CD4-positive, alpha-beta T cell treated with Interleukin-1 beta for 1 hour (primary cell): ENCODE data around the gene SLCO1C1.
"Not testable (repeated sequence)": the region's sequence is repeated elsewhere in the genome, so short reads cannot be mapped to it uniquely, and the experiment has no call there.

Experiments
- DNase-seq, 2 donors: peaks; one replicate each; pipeline ENCODE4 v3.0.0-alpha.2; 2020 to 2022

Gene SLCO1C1, protein sequence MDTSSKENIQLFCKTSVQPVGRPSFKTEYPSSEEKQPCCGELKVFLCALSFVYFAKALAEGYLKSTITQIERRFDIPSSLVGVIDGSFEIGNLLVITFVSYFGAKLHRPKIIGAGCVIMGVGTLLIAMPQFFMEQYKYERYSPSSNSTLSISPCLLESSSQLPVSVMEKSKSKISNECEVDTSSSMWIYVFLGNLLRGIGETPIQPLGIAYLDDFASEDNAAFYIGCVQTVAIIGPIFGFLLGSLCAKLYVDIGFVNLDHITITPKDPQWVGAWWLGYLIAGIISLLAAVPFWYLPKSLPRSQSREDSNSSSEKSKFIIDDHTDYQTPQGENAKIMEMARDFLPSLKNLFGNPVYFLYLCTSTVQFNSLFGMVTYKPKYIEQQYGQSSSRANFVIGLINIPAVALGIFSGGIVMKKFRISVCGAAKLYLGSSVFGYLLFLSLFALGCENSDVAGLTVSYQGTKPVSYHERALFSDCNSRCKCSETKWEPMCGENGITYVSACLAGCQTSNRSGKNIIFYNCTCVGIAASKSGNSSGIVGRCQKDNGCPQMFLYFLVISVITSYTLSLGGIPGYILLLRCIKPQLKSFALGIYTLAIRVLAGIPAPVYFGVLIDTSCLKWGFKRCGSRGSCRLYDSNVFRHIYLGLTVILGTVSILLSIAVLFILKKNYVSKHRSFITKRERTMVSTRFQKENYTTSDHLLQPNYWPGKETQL

DNA sequence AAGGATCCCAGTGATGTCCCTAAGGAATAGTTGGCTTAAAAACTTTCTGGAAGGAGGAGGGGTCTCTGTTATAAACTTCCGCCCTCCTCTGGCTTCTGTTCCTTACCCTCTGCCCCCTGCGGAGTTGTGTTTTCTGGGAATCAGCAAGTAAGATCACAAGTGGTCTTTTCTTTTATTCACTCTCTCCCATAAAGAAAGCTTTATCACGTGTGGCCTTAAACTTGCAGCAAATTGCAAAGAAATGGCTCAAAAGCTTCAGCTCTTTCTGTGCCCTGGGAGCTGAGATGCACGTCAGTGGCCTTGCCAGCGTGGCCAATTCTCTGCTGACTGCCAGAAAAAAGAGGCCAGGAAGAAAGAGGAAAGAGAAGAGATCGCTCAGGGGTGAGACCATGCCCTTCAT lies at the start of gene SLCO1C1:
Gene SLCO1C1, plus strand, starts transcription at position 101 of the 400 bp plus-strand sequence. CDS start 4,245 bp downstream, outside the sequence.
- DNase-seq = no peak

DNA sequence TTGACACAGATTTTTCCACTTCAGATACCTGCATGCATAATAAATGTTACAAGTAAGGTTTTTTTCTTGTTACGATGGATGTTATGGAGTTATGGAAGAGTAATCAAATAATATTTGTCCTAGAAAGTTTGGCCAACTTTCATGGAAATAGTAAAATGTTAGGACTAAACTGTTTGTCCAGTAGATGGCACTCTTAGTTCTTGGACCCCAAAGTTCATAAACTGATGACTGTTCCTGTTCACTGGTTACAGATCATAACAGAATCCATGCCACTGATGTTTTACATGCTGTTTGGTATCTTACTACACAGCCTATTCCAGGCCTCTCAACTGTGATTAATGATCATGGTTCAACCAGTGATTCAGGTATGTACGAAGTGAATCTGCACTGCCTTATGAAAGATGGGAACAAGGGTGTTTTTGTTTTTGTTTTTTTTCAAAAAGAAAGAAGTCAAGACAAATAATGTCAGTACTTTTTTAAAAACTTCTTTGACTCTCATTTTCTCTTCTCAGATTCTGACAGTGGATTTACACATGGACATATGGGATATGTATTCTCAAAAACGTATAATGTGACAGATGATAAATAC lies 48.8 kb upstream of the SLCO1C1 start:
- DNase-seq = no peak

DNA sequence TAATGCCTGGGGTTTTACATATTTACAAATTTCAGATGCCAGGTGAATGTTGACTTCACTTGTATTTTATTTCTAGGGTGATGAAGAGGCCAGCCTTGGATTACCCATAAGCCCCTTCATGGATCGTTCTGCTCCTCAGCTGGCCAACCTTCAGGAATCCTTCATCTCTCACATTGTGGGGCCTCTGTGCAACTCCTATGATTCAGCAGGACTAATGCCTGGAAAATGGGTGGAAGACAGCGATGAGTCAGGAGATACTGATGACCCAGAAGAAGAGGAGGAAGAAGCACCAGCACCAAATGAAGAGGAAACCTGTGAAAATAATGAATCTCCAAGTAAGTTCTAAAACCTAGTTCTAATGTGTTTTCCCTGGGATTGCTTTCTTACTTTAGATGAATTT lies 41.3 kb upstream of the SLCO1C1 start:
- no peak for DNase-seq

DNA sequence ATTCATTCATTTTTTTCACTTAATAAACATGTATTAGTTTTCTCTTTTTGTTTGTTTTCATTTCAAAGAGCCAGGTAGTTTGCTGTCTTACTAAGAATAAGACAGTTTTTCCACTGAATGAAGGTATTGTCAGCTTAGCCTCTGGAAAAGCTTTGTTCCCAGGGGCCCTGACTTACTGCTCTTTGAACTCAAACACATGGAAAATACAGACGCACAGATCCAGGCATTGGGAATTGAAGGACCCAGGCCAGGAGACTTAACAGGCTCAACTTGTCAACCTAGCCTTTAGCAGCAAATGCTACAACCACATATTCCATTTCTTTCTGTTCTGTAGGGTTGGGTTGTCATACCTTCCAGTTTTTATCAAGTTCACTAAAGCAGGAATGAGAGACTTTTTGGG lies 38.5 kb upstream of the SLCO1C1 start:
- DNase-seq = no peak

DNA sequence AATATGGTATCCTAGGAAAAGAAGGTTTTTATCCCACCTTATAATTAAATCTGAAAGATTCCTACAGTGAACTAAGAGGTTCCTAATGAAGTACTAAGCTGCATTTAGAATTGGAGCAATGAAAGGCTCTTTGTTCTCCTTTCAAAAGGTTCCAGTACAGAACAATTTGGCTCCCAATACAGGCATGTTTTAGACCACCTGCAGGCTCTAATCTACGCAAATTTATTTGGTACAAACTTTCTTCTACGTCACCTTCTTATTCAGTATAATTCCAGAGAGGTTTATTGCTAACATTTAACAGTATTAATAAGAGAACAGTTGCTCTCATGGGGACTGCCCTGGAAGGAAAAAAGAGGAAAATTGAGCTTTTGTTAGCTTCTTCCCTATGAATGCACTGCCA lies 37.6 kb upstream of the SLCO1C1 start:
- DNase-seq = no peak

DNA sequence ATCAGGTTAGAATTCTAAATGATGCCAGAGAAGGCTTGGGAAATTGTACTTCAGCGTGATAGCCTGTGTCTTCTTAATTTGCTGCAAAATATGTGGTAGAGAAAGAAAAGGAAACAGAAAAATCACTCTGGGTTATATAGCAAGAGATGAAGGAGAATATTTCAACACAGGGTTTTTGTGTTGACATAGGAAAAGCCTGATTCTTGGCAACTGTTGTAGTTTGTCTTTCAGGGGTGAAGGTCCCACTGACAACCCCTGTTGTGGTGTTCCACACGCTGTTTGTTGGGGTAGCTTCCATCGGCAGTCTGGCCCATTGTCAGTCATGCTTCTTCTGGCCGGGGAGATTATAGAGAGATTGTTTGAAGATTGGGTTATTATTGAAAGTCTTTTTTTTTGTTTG lies 13.8 kb upstream of the SLCO1C1 start:
- DNase-seq = no peak

DNA sequence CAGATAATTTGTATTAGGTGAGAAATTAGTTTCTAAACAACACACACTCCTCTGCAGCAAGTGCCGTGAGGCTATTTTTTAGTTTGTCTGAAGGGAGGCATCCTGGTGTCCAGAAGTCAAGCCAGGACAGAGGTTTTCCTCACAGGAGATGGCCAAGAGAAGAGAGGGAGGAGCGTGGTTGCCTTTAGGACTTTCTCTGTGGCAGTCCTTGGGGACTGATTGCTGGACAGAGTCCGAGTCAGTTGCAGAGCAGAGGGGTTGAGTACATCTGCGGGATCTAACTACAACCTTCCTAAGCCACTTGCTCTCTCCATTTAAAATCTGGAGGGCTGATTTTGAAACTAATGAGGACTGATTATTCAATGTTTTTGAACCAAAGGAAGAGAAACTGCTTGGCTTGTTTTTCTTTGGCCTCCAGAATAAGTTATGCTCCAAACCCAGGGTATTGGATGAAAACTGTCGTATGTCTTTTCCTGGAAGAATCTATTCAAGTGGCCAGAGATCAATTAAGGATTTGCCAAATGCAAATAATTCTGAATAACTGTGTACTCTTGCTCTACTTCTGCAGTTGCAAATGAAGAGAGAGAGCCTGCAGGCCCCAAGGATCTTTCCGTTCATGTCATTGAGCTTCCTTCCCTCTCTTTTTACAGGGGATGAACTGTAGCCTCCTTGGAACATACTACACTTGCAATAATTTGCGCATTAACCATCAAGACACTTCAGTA lies 1.2 kb downstream of the SLCO1C1 start:
- DNase-seq = no peak

DNA sequence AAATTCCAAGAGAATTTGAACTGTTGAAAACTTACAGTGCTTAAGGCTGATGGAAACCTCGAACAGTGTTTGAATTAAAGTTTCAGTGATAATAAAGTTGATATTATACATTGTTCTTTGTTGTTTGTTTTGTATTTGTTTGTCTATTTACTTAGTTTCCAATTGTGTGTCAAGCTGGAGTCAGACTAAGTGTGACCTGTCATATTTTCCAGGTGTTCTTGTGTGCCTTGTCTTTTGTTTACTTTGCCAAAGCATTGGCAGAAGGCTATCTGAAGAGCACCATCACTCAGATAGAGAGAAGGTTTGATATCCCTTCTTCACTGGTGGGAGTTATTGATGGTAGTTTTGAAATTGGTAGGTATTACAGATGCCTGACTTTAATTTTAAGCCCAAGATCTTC lies 6.0 kb downstream of the SLCO1C1 start:
- DNase-seq = no peak

DNA sequence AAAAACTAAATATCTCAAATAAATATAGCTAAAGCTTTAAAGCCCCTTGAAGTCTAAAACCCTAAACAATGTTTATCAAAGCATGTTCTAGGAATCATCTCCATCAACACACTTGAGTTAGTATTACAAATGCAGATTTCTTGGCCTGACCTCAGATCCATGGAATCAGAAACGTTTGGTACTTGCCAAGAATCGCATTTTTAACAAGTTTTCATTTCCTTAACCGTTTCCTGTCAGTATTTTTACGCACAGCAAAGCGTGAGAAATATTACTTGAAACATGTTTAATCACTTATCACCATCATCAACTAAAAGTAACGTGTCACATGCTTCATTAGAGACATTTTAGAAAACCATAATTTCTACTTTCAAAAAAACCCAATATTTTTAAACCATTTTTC lies 9.7 kb downstream of the SLCO1C1 start:
- DNase-seq = no peak

DNA sequence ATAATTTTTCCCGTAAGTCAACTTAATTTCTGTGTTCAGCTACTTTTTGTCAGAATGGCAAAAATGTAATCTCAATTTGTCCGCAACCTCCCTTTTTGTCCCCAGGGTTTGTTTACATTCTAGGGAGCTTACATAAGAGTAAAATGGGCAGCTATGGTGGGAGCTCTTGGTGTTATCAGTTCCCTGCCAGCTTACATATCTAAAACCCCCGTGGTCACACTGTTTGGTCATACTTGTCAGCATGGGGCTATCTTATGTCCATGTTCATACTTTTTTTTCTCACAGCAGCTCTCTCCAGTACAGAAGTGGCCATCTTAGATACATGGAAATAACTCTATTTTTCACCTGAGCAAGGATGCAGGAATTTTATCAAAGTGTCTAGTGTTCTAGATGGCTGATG lies 16.7 kb downstream of the SLCO1C1 start:
- DNase-seq = no peak

DNA sequence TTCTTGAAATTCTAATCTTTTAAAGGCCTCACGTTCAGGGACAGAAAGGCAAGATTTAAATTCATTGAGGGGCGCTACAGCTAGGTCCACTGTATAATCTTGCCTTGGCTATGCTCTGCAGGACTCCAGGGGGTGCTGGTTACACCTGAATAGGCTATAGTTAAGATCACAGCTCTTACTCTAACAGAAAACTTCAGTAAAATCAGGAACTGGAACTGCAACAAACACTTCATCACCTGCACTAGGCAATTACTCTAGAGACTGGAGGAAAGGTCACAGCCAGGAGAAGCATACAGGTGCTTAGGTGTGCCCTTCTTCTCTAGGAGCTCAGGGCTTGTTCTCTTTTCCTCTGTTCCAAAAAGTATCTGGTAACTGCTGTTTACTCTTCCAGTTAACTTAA lies 20.9 kb downstream of the SLCO1C1 start:
- no peak for DNase-seq

DNA sequence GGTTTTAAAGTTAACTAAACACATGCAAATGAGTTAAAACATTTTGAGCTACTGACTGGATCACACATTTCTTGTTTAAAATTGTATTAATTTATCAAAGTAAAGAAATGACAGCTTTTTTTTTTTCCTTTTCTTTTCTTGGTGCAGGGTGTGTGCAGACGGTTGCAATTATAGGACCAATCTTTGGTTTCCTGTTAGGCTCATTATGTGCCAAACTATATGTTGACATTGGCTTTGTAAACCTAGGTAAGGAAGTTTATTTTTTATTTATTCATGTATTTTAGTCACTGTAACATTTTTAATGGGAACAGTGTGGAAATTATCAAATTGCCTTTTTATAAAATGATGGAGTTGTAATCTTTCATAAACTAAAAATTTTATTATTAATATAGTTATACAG lies 21.9 kb downstream of the SLCO1C1 start:
- no peak for DNase-seq

DNA sequence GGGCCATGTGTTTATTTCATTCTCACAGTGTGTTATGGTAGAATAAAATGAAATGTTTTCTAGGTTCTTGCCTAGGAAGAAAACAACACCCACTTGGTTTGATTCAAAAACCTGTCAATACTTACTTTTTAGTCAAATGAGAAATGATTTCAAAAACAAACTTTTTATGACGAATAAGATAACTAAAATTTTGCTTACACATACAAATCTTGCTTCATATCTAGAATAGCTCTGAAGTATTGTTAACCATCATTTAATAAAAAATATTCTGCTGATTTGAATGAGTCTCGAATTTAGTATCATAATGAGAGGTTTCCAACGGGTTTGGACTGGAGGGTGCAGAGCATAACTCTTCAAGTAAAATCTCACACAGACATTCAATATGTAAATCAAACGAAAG lies 23.2 kb downstream of the SLCO1C1 start:
- no peak for DNase-seq

DNA sequence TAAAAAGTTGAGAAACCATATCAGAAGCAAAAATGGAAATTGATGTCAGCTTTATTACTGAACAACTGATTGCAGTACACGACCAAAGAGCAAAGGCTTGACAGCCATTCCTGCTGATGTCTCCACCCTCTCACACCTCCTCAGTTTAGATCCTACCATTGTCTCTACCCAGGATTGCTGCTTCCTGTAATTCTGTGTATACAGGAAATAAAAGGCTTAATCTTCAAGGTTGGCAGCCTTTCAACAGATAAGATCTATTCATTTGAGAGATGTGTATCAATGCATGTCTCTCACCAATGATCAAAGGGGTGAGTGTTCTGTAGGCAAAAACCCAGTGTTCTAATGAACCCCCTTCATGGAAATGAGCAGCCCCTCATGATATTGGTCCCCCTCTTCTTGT lies 27.0 kb downstream of the SLCO1C1 start:
- DNase-seq = no peak

DNA sequence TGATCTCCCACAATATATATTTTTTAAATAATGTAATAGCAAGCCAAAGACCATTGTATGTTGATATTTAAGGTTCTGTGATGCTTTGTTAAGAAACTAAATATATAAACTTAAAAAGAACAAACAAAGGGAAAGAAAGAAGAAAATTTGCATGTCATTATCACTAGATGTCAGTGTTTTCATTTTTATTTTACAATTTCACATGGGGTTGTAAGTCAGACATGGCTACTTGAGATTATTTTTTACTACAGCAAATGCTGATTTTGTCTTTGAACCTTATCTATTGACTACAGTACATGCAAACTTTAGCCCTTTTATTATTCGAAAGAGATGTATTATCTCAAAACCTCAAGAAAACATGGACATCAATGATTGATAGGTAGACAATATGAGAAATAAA lies 36.1 kb downstream of the SLCO1C1 start:
- DNase-seq = no peak

DNA sequence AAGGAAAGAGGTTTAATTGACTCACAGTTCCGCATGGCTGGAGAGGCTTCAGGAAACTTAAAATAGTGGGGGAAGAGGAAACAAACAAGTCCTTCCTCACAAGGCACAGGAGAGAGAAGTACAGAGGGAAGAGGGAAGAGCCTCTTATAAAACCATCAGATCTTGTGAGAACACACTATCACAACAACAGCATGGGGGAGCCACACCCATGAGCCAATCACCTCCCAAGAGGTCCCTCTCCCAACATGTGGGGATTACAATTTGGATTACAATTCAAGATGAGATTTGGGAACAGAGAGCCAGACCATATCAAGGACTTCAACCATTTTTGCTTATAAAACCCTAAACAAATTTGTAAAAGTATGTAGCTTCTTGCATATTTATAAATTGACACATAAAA lies 45.8 kb downstream of the SLCO1C1 start:
- DNase-seq = no peak

DNA sequence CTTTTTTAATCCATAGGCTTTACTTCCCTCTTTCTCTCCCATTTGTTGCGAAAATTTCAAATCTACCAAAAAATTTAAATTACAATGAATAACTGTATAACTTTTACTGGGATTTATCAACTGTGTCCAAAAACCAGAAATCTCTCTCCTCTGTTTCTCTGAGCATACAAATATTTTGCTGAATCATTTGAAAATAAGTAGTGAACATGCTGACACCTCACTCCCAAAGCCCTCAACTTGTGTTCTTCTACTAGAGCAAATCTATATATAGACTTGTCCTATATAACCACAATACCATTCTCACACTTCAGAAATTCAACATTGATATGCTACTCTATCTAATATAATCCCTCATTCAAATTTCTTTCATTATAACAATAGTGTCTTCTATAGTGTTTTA lies 53.1 kb downstream of the SLCO1C1 start:
- no peak for DNase-seq

DNA sequence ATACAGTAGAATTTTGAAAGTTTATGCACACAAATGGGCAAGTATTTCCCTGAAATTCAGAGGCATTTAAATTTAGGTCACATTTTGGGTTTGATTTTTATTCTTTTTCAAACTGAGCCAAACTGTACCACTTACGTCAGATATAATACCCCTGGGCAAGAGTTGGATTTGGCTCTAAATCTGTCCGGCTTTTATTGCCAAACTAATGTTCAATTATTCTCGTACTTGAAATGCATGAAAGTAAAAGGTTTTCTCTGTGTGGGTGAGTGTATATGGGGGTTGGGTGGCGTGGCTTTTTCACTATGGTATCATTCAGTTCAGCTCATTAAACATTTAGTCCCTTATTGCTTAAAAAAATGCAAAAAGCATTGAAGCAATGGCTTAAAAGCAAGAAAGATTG lies 55.9 kb downstream of the SLCO1C1 start:
- DNase-seq = no peak

DNA sequence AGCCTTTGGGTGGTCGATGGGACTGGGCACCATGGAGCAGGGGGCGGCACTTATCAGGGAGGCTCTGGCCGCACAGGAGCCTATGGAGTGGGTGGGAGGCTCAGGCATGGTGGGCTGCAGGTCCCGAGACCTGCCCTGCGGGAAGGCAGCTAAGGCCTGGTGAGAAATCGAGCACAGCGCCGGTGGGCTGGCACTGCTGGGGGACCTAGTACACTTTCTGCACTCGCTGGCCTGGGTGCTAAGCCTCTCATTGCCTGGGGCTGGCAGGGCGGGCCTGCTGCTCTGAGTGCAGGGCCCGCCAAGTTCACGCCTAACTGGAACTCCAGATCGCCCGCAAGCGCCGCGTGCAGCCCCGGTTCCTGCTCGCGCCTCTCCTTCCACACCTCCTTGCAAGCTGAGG lies 82.3 kb downstream of the SLCO1C1 start:
- no peak for DNase-seq

DNA sequence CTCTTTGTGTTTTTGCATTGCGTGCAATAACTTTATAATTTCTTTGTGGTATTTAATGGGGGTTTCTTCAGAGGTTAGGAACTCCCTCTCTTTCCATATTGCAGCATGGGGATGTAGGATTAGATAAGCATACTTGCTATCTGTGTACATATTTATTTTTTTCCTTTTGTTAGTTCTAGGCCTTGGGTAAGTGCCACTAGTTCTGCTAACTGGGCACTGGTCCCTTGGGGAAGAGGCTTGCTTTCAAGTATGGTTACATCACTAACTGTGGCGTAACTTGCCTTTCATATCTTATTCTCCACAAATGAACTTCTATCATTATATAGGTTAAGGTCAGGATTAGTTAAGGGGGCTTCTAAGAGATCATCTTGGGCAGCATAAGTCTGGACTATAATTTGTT lies 83.8 kb downstream of the SLCO1C1 start:
- DNase-seq = no peak

DNA sequence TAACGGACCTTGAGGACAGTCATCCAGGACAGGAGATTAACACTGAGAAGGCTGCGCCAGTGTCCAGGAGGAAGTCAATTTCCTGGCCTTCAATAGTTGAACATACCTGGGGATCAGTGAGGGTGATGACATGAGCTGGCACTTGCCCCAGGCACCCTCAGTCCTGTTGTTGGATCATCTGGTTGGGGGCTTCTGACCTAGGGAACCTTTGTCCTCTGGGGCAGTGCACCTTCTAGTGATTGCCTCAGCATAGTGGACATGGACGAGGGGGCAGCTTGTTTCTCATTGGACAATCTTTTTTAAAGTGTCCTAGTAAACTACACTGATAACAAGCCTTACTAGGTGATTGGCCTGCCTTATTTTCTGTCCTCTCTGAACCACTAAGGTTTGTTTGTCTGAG lies 84.8 kb downstream of the SLCO1C1 start:
- not testable (repeated sequence) for DNase-seq

DNA sequence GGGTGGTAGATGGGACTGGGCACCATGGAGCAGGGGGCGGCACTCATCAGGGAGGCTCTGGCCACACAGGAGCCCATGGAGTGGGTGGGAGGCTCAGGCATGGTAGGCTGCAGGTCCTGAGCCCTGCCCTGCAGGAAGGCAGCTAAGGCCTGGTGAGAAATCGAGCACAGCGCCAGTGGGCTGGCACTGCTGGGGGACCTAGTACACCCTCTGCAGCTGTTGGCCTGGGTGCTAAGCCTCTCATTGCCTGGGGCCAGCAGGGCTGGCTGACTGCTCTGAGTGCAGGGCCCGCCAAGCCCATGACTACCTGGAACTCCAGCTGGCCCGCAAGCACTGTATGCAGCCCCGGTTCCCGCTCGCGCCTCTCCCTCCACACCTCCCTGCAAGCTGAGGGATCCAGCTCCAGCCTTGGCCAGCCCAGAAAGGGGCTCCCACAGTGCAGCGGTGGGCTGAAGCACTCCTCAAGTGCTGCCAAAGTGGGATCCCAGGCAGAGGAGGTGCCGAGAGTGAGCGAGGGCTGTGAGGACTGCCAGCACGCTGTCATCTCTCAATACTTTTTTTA lies 88.7 kb downstream of the SLCO1C1 start:
- DNase-seq = not testable (repeated sequence)

DNA sequence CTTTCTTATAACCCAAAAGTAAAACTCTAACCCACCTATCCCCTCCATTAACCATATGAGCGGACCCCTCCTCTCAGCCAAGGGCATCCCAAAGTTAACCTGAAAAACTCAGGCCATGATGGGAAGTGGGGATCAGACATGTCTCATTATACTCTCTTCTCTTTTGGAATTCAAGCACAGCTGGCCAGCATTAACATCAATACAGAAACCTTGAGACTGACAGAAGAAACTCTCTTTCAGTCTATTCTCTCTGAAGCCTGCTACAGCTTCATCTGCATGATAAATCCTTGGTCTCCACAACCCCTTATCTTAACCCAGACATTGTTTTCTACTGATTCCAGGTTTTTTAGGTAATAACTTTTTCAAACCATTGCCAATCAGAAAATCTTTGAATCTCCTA lies 97.8 kb downstream of the SLCO1C1 start:
- no peak for DNase-seq
